HG03045 (cell line): ENCODE data around the gene DOLK.

ENCODE experiments used
- ATAC-seq: cut with Tn5 transposase; IDR thresholded peaks from one replicate; pipeline ENCODE4 v1.9.1; 2021; ENCODE audit warnings: mild to moderate bottlenecking, moderate library complexity; ENCODE audit not compliant: unreplicated experiment

DOLK gene

GRCh38 chr9:128936171-128936865 lies 11.1 kb downstream of the DOLK start:
- ATAC-seq, result no peak

- no peak for ATAC-seq
Measured at GRCh38 chr9:128933731-128934130, 13.7 kb downstream of the DOLK start.

DNA sequence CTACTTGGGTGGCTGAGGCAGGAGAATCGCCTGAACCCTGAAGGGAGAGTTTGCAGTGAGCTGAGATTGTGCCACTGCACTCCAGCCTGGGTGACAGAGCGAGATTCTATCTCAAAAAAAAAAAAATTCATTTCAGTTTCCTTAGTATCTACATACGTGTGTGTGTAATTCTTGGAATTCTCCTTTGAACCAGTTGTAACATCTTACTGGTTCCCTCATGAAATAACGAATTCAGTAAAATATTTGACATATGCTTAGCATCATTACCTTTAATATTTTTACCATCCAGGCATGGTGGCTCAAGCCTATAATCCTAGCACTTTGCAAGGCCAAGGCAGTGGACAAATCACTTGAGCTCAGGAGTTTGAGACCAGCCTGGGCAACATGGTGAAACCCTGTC lies 17.8 kb downstream of the DOLK start:
- no peak for ATAC-seq

- ATAC-seq, result no peak
Measured at GRCh38 chr9:128928624-128929023, 18.8 kb downstream of the DOLK start.

GRCh38 chr9:128927731-128928411 lies 19.5 kb downstream of the DOLK start:
- ATAC-seq, result no peak

DNA sequence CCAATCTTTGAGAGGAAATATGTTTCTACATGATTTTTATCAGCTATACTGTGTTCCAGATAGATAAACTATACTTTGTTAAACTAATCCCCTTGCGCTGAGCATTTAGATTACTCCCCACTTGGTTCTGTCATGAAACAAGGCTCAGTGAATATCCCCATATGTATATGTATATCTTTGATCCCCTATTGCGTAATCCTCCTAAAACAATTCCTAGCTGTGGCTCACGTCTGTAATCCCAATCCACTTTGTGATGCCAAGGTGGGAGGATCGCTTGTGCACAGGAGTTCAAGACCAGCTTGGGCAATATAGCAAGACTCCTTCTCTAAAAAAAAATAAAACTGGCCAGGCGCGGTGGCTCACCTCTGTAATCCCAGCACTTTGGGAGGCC lies 23.9 kb downstream of the DOLK start:
- ATAC-seq, result no peak

GRCh38 chr9:128921881-128922763 lies 25.3 kb downstream of the DOLK start:
- ATAC-seq, result no peak

- no peak for ATAC-seq
Measured at GRCh38 chr9:128920381-128921058, 26.9 kb downstream of the DOLK start, which contains the start of gene PHYHD1. Gene PHYHD1, plus strand, starts transcription at chr9:128920982. Its CDS starts 1,342 bp downstream, at chr9:128922324.

- no peak for ATAC-seq
Measured at GRCh38 chr9:128919402-128920089, 27.9 kb downstream of the DOLK start.

- ATAC-seq, result no peak
Measured at GRCh38 chr9:128918921-128919320, 28.5 kb downstream of the DOLK start.

- no peak for ATAC-seq
Measured at GRCh38 chr9:128917151-128917849, 30.1 kb downstream of the DOLK start.

DNA sequence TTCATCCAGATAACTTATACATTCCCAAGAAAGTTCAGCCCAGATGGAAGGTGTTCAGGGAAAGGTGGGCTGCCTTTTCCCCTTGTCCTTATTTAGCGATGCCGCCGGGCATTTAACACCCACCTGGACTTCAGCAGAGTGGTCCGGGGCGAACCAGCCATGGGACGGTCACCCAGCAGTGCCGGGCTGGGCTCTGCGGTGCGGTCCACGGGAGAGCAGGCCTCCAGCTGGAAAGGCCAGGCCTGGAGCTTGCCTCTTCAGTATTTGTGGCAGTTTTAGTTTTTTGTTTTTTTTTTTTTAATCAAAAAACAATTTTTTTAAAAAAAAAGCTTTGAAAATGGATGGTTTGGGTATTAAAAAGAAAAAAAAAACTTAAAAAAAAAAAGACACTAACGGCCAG lies 30.7 kb downstream of the DOLK start:
- no peak for ATAC-seq

DNA sequence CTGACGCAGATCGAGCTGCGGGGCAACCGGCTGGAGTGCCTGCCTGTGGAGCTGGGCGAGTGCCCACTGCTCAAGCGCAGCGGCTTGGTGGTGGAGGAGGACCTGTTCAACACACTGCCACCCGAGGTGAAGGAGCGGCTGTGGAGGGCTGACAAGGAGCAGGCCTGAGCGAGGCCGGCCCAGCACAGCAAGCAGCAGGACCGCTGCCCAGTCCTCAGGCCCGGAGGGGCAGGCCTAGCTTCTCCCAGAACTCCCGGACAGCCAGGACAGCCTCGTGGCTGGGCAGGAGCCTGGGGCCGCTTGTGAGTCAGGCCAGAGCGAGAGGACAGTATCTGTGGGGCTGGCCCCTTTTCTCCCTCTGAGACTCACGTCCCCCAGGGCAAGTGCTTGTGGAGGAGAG lies 31.2 kb downstream of the DOLK start:
- no peak for ATAC-seq

DNA sequence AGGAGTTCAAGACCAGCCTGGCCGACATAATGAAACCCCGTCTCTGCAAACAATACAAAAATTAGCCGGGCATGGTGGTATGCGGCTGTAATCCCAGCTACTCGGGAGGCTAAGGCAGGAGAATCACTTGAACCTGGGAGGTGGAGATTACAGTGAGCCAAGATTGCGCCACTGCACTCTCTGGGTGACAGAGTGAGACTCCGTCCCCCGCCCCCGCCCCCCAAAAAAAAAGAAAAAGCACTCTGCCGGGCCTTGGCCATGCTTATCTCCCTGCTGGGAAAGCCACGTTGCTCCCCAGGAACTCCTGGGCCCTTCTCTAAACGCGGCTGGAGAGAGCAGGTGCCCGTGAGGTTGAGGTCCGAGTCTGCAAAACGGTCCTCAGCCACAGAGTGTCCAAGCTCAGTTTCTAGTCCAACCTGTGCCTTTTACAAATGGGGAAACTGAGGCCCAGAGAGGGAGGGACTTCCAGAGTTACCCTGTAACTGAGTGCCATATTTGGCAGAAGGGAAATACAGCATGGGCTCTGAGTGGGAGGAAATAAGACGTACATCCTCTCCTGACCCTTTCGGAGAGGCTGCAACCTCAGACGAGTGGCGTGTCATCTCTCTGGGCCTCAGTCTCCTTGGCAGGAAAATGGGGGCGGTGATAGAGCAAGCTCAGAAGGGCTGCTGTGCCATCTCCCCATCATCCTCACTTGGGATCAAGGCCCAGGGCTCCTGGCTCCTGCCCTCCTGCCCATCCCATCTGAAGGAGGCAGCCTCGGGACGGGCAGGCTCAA lies 33.2 kb downstream of the DOLK start:
- no peak for ATAC-seq

DNA sequence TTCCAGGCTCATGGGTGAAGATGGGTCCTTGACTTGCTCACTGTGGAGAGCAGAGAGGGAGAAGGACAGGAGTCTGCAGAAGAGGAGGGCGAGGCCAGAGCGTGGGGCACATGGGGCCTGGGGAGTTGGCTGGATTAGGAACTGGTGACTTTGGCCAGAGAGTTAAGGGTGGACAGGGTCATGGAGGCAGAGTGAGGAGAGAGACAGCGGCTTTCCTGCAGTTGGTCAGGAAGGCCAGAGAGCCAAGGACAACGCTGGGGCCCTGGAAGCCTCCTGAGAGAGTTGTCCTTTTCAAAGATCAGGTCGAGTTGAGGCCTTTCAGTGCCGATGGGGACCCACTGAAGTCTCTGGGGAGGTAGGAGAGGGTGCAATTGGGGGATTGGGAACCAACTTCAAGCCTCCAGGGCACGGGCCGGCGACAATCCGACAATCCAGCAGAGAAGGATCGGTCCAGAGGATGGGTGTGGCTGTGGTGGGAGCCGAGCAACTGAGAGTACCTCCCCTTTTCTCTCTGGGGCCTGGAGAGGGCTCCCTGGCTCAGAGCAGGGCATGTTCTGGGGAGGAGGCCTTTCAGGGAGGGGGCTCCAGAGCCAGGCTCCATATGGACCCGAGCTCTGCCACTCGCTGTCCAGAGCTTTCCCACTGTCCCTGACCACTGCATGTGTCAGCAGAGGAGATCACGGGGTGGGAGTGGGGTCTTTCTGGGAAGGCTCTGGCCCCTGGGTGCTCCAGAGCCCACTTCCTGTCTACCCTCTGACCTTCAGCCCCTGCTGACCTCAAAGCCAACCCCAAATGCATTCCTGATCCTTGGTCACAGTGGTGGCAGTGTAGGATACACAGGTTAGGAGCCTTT lies 34.1 kb downstream of the DOLK start:
- ATAC-seq, result no peak

- ATAC-seq, result no peak
Measured at GRCh38 chr9:128912270-128912853, 35.0 kb downstream of the DOLK start.

DNA sequence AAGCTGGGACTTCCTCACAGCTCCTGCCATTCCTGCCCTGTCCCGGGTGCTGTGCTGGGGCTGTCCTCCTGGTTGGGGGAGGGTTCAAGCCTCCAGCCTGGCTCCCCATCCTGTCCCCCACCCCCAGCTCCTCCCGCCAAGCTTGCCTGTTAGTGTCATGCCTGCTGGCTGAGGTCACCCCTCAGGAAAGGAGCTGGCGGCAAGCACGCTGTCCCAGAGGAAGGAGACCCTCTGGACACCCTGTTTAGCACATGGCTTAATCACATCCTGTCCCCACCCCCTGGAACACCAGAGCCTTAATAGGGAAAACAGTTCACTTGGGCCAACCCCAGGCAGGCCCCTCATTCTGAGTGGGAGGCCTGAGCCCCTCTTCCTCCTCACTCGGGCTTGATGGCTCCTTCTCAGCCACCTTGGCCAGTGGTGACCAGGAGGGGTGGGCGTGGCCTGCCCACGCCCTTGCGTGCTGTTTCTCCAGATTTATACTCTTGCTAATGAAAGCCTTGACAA lies 35.8 kb downstream of the DOLK start:
- no peak for ATAC-seq

GRCh38 chr9:128910906-128911305 lies 36.5 kb downstream of the DOLK start:
- ATAC-seq, result no peak
